ENCODE measurements around the gene RBFOX1. TPM values are rescaled to one million over a fixed set of nuclear protein-coding genes. Genes with fewer than 3 reads are reported as not detected.

RBFOX1 gene
- total and polyA plus RNA-seq, 11 donors: 13.4 to 68.1 (median 48.2) TPM

DNA sequence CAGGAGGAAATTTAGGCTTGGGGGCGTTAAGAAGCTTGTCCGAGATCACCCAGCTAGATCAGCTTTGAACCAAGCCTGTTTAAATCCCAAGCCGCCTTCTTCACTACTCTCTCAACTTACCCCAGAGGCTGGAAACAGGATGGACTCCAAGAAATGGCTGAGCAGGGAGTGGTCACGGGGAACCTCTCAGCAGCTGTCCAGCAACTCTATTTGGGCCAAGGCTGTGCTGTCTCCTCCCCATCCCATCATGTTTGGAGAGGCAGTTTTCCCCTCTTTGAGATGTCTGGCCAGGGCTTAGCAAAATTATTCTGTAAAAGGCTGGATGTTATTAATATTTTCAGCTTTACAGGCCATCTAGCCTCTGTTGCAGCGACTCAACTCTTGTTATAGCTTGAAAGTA is 305.7 kb downstream of the RBFOX1 start:
- H3K9me3 ChIP-seq: no peaks in the 10 kb centered on the region
- ATAC-seq: no peak
- no peak overlapping the region for H3K4me3 ChIP-seq
- 82 to 90% (median 84%) methylated on average over 5 of the region's 5 CpGs for WGBS, 4 donors
- intact Hi-C loops (cut with DNase I): no loop called here
- no peaks in the 10 kb centered on the region for H3K36me3 ChIP-seq
- no peak overlapping the region for H3K27ac ChIP-seq
- no peaks in the 10 kb centered on the region for H3K27me3 ChIP-seq
- TF ChIP-seq, protein P1, sequence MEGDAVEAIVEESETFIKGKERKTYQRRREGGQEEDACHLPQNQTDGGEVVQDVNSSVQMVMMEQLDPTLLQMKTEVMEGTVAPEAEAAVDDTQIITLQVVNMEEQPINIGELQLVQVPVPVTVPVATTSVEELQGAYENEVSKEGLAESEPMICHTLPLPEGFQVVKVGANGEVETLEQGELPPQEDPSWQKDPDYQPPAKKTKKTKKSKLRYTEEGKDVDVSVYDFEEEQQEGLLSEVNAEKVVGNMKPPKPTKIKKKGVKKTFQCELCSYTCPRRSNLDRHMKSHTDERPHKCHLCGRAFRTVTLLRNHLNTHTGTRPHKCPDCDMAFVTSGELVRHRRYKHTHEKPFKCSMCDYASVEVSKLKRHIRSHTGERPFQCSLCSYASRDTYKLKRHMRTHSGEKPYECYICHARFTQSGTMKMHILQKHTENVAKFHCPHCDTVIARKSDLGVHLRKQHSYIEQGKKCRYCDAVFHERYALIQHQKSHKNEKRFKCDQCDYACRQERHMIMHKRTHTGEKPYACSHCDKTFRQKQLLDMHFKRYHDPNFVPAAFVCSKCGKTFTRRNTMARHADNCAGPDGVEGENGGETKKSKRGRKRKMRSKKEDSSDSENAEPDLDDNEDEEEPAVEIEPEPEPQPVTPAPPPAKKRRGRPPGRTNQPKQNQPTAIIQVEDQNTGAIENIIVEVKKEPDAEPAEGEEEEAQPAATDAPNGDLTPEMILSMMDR (IDR thresholded peaks at IDR 0.05): no peak
- no peak for TF ChIP-seq POLR2A (IDR thresholded peaks at IDR 0.05)
- no peak for DNase-seq
- H3K4me1 ChIP-seq: no peaks in the 10 kb centered on the region

DNA sequence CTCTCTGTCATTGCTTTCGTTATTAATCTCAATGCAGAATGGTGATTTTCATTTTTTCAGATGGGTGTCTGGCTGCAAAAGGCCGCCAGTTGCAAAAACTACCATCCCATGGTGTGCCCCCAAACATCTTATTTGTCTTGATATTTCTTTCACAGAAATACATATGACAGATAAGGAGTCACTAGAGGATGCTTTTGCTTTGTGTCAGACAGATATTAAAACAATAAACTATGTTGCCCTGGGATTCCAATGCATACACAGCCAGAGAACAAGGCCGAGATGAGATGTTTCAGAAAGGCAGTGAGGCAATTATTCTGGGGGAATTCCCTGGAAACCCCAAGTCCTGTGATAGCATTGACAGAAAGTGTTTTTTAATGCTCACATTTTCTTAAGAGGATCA is 307.7 kb downstream of the RBFOX1 start:
- H3K27ac ChIP-seq: no peak overlapping the region
- H3K9me3 ChIP-seq: no peaks in the 10 kb centered on the region
- H3K4me3 ChIP-seq: no peak overlapping the region
- H3K4me1 ChIP-seq: no peaks in the 10 kb centered on the region
- ATAC-seq: no peak
- WGBS, 4 donors: 60 to 76% (median 71%) methylated on average over 3 of the region's 3 CpGs
- H3K36me3 ChIP-seq: no peaks in the 10 kb centered on the region
- intact Hi-C loops (cut with DNase I): no loop called here
- no peak for DNase-seq
- no peak for TF ChIP-seq POLR2A (IDR thresholded peaks at IDR 0.05)
- TF ChIP-seq, protein P1 (IDR thresholded peaks at IDR 0.05): no peak
- H3K27me3 ChIP-seq: no peaks in the 10 kb centered on the region

DNA sequence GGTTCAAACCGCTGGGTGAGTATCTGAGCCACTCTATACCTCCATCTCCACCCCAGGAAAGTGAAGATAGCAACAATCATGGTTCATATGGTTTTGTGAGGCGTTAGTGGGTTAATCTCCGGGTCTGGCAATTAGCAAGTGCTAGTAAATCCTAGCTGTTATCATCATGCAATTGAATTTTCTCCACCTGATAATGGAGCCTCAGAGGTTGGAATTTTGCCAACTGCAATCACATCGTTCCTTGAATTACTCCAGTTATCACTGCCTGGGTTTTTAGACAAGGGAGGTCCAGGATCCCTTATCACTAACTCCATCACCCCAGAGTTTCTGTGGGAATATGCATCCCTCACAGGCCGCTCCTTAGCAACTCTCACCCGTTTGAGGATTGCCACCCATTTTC is 311.5 kb downstream of the RBFOX1 start:
- TF ChIP-seq POLR2A (IDR thresholded peaks at IDR 0.05): no peak
- TF ChIP-seq, protein P1 (IDR thresholded peaks at IDR 0.05): no peak
- Histone ChIP-seq H3K9me3 (no peaks in the 10 kb centered on the region), H3K4me3 (no peak overlapping the region), H3K36me3 (no peaks in the 10 kb centered on the region), H3K4me1 (no peaks in the 10 kb centered on the region), H3K27ac (no peak overlapping the region), H3K27me3 (no peaks in the 10 kb centered on the region)
- ATAC-seq: no peak
- DNase-seq: no peak
- 29 to 40% (median 32%) methylated on average over 6 of the region's 6 CpGs for WGBS, 4 donors
- intact Hi-C loops (cut with DNase I): no loop called here

DNA sequence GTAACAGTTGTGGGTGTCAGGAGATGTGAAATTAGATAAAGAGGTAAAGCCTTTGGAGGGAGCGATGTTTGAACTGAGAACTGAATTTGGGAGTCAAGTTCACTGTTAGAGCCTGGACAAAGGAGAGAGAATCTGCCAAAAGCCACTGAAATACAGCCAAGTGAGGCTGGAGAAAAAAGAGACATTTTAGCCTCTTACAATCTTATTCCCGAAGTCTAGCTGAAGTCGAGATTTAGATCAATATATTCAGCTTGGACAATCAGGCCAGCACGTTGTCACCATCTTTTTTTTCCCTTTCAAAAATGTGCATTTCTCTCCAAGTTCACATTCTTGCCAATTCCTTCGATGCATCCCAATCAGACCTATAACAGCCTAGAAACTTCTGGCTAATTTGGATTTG is 312.2 kb downstream of the RBFOX1 start:
- DNase-seq (no peak), ATAC-seq (no peak)
- WGBS, 4 donors: 54 to 73% (median 66%) methylated on average over 5 of the region's 5 CpGs
- H3K27me3 ChIP-seq: no peaks in the 10 kb centered on the region
- H3K27ac ChIP-seq: no peak overlapping the region
- no peak for TF ChIP-seq POLR2A (IDR thresholded peaks at IDR 0.05)
- TF ChIP-seq, protein P1 (IDR thresholded peaks at IDR 0.05): no peak
- no peaks in the 10 kb centered on the region for H3K36me3 ChIP-seq
- H3K9me3 ChIP-seq: no peaks in the 10 kb centered on the region
- no peaks in the 10 kb centered on the region for H3K4me1 ChIP-seq
- H3K4me3 ChIP-seq: no peak overlapping the region
- intact Hi-C loops (cut with DNase I): no loop called here

Data from heart left ventricle (tissue), 16 donors.